ENCODE measurements around the gene ALG14.

The ALG14 gene

GRCh38 chr1:95072532-95073419 is at the start of gene ALG14:
ALG14 (minus strand) TSS chr1:95072951; CDS start chr1:95072898, 53 bp downstream.
- DNase-seq (ENCODE audit: low read depth) = peak; percentile 83
- TF ChIP-seq CTCF (conservative IDR thresholded peaks at IDR 0.05; ENCODE audit: low read depth, low read length) = no peak
- peak within 1 kb of the TSS; percentile 94 for H3K4me3 ChIP-seq (ENCODE audit: low read length)

GRCh38 chr1:95122151-95122697 is 49.5 kb upstream of the ALG14 start:
- H3K4me3 ChIP-seq (ENCODE audit: low read length) = no peak overlapping the region
- DNase-seq (ENCODE audit: low read depth) = no peak
- TF ChIP-seq CTCF (conservative IDR thresholded peaks at IDR 0.05; ENCODE audit: low read depth, low read length) = no peak

GRCh38 chr1:95119273-95119672 is 46.5 kb upstream of the ALG14 start:
- no peak for TF ChIP-seq CTCF (conservative IDR thresholded peaks at IDR 0.05; ENCODE audit: low read depth, low read length)
- no peak overlapping the region for H3K4me3 ChIP-seq (ENCODE audit: low read length)
- no peak for DNase-seq (ENCODE audit: low read depth)

- no peak overlapping the region for H3K4me3 ChIP-seq (ENCODE audit: low read length)
- DNase-seq (ENCODE audit: low read depth) = no peak
- no peak for TF ChIP-seq CTCF (conservative IDR thresholded peaks at IDR 0.05; ENCODE audit: low read depth, low read length)
Measured at GRCh38 chr1:95118710-95119109, 46.0 kb upstream of the ALG14 start.

GRCh38 chr1:95118067-95118499 is 45.3 kb upstream of the ALG14 start:
- peak overlapping the region; percentile 85 for H3K4me3 ChIP-seq (ENCODE audit: low read length)
- no peak for TF ChIP-seq CTCF (conservative IDR thresholded peaks at IDR 0.05; ENCODE audit: low read depth, low read length)
- DNase-seq (ENCODE audit: low read depth) = no peak

- peak within 1 kb of the TSS; percentile 85 for H3K4me3 ChIP-seq (ENCODE audit: low read length)
- TF ChIP-seq CTCF (conservative IDR thresholded peaks at IDR 0.05; ENCODE audit: low read depth, low read length) = no peak
- no peak for DNase-seq (ENCODE audit: low read depth)
Measured at GRCh38 chr1:95117207-95118066, 44.7 kb upstream of the ALG14 start, which contains the start of gene TLCD4. TLCD4 (plus strand) TSS chr1:95117355; CDS start chr1:95143902, 26,547 bp downstream.
